Stimulated activated CD8-positive, alpha-beta memory T cell treated with anti-CD3 and anti-CD28 coated beads, Interleukin-7, amount 100 ng/mL, for 24 hours (primary cell): ENCODE results near the gene ELFN1.

Source experiments
- DNase-seq: peaks from one replicate; pipeline ENCODE4 v3.0.0-alpha.2; 2020; ENCODE audit warnings: low read depth

ELFN1 gene

DNA sequence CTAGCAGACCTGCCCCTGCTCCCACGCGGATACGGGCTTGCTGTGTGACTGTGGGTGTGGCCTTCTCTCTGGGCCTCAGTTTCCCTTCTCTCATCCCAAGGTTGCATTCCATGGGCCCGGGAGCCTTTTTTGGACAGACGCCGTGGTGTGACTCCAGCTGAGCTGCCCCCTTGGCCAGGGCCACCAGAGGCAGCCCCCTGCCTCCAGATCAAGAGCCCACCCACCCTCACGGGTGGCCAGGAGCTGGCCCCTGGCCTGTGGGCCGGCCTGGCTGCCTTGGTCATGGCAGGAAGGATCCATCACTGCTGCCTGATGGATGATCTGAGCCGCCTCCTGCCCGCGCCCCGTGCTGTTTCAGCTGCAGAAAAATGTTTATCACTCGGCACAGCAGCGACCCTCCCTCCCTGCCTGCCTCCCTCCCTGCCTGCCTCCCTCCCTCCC is 27.8 kb upstream of the ELFN1 start:
- DNase-seq = no peak

GRCh38 chr7:1643270-1644092 is 26.6 kb upstream of the ELFN1 start:
- DNase-seq = no peak

DNA sequence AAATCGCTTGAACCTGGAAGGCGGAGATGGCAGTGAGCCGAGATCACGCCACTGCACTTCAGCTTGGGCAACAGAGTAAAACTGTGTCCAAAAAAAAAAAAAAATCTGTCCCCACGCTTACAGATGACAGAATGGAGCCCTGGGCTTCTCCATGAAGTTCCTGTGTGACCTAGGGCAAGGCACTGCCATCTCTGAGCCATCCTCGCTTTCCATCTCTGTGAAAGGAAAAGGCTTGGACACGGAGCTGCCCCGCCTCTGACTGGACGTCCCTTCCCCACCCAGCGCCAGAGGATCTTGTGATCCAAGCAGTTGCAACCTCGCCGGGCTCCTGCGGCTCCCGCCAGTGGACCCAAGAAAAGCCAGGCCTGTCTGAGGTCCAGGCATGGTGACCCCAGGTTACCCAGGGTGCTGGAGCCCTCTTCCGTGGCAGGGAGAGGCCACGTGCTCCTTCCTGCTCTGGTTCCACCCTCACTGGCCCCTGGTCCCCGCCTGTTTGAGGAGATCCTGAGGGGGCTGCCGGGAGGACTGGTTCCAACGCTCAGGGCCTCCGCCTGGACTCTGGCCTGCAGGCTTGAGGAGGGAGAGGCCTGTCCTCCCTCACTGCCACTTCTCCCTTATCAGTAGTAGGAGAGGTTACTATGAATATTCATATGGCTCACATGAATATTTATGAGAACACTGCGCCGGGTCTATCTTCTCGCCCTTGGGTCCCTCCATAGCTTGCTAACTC is 25.6 kb upstream of the ELFN1 start:
- no peak for DNase-seq

DNA sequence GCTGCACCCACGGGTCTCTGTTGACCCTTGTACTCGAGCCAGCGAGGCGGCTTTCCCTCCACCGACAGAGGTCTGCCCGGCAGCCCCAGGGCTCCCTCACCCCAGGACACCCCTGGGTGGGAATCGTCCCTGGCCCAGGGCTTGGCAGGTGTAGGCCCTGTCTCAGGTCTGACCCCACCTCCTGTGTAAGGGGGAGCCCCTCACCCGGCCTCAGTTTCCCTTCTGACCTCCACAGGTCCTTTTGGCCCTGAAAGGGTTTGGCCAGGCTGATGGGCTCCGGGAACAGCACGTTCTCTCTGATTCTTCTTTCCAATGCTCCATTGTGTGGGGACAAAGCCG is 25.0 kb upstream of the ELFN1 start:
- no peak for DNase-seq

- DNase-seq = no peak
Observed at GRCh38 chr7:1645476-1645875, 24.6 kb upstream of the ELFN1 start.

DNA sequence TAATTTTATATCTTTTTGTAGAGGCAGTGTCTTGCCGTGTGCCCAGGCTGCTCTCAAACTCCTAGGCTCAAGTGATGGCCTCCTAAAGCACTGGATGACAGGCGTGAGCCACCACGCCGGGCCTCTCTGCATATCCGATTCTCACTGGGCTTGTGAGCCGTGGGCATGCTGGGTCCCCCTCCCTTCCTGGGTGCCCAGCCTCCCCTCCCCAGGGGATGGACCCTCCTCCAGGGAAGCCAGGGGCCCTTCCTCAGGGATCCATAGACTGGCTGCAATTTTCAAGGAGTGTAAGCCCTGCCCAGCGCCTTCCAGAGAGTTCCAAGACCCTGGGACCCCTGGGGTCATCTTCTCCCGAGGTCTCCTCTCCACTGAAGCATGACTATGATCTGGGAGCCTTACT is 23.7 kb upstream of the ELFN1 start:
- DNase-seq = no peak

GRCh38 chr7:1646957-1647891 is 22.9 kb upstream of the ELFN1 start:
- no peak for DNase-seq

GRCh38 chr7:1647961-1648672 is 22.0 kb upstream of the ELFN1 start:
- no peak for DNase-seq

GRCh38 chr7:1649751-1650326 is 20.2 kb upstream of the ELFN1 start:
- no peak for DNase-seq

GRCh38 chr7:1650363-1651030 is 19.6 kb upstream of the ELFN1 start:
- DNase-seq = no peak

GRCh38 chr7:1651031-1651446 is 19.0 kb upstream of the ELFN1 start:
- no peak for DNase-seq

DNA sequence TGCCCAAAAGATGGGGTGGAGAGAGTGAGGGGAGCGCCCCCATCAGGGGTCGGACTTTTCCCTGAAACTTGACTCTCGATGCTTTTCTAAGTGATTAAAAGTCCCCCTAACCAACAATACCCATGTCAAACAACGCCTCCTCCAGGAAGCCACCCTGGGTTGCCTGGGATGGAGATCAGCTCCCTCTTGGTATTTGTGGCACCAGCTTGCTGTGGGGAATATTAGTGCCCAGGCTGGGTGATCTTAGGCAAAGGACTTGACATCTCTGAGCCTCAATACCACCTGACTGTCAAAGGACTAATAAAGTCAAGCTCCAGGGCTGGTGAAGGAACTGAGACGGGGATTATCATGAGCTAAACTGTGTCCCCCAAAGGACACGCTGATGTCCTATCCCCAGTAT is 18.2 kb upstream of the ELFN1 start:
- no peak for DNase-seq

GRCh38 chr7:1653500-1653899 is 16.6 kb upstream of the ELFN1 start:
- no peak for DNase-seq

GRCh38 chr7:1654111-1654510 is 16.0 kb upstream of the ELFN1 start:
- DNase-seq = no peak

- no peak for DNase-seq
Observed at GRCh38 chr7:1654738-1655475, 15.2 kb upstream of the ELFN1 start.

- no peak for DNase-seq
Observed at GRCh38 chr7:1659696-1660095, 10.4 kb upstream of the ELFN1 start.

DNA sequence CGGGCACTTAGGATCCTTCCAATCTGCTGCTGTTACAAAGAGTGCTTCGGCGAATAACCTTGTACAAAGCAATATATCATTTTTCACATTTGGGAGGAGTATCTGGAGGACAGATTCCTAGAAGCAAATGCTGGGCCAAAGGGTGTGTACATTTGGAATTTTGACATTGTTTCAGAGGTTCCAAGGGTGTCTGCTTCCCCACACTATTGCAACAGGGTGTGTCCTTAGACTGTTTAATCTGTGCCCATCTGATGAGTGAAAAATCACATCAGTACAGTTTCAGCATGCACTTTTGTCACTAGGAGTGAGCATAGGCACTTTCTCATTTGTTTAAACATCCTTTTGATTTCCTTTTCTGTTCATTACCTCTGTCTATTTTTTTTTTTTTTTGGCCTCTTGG is 8.6 kb upstream of the ELFN1 start:
- no peak for DNase-seq

GRCh38 chr7:1662101-1662500 is 8.0 kb upstream of the ELFN1 start:
- no peak for DNase-seq

DNA sequence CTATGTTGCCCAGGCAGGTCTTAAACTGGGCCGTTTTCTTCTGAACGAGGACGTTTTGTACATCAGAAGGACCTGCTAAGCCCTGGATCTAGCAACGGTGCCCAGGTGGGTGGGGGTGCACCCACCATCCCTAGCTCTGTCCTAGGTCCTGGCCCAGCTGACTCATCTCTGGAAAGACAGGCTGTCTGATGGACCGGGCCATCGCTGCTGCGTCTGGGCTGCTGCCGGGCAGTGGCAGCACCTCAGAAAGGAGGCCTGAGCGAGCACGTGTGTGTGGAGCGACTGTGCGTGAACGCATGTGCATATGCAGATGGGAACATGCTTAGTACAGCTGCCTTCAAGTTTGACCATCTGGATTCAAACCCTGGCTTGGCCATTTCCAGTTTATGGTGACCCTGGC is 7.3 kb upstream of the ELFN1 start:
- DNase-seq = no peak

DNA sequence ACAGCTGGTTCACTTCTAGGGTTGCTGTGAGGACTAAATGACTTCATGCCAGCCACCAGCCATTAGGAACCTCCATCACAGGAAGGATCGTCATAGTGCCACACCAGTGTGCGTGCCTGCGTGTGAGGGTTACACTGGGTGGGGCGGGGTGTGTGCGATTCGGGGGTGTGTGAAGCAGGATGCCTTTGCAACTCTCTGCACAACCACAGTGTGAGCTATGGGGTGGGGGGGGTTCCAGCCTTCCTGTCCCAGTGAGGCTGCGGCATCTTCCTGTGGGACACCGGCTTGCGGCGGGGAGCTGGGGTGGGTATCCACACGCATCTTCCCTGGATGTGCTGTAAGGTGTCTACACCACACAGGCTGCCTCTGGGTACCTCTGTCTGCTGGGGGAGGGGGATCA is 6.9 kb upstream of the ELFN1 start:
- DNase-seq = no peak
